DND-41 (cell line): Measurements from ENCODE around the gene CCL17.

ENCODE experiments used
- EZH2 ChIP-seq: IDR thresholded peaks from 3 replicates; pipeline ENCODE4 v1.6.1; 2012; ENCODE audit warnings: borderline replicate concordance, low read depth, mild to moderate bottlenecking, moderate library complexity, low read length, inconsistent platforms; ENCODE audit not compliant: severe bottlenecking
- TF ChIP-seq, protein P1 (sequence below): IDR thresholded peaks from 2 replicates; pipeline ENCODE4 v1.5.1; 2012; ENCODE audit warnings: borderline replicate concordance, low read length, moderate library complexity, mild to moderate bottlenecking; ENCODE audit not compliant: poor library complexity, severe bottlenecking; ENCODE audit errors: extremely low read depth

- TF ChIP-seq, protein P1, sequence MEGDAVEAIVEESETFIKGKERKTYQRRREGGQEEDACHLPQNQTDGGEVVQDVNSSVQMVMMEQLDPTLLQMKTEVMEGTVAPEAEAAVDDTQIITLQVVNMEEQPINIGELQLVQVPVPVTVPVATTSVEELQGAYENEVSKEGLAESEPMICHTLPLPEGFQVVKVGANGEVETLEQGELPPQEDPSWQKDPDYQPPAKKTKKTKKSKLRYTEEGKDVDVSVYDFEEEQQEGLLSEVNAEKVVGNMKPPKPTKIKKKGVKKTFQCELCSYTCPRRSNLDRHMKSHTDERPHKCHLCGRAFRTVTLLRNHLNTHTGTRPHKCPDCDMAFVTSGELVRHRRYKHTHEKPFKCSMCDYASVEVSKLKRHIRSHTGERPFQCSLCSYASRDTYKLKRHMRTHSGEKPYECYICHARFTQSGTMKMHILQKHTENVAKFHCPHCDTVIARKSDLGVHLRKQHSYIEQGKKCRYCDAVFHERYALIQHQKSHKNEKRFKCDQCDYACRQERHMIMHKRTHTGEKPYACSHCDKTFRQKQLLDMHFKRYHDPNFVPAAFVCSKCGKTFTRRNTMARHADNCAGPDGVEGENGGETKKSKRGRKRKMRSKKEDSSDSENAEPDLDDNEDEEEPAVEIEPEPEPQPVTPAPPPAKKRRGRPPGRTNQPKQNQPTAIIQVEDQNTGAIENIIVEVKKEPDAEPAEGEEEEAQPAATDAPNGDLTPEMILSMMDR = no peak
- no peak for TF ChIP-seq EZH2
Observed at GRCh38 chr16:57394444-57394843, 10.1 kb upstream of the CCL17 start.
